NCI-H146 treated with DMSO at 0.1 percent for 48 hours (cell line): Measurements from ENCODE around the gene DNAJB13.

Experiments used
- DNase-seq: peaks from one replicate; lab custom pipeline; 2025; ENCODE audit not compliant: unreplicated experiment; lab: John Stamatoyannopoulos, UW

DNAJB13 gene

DNA sequence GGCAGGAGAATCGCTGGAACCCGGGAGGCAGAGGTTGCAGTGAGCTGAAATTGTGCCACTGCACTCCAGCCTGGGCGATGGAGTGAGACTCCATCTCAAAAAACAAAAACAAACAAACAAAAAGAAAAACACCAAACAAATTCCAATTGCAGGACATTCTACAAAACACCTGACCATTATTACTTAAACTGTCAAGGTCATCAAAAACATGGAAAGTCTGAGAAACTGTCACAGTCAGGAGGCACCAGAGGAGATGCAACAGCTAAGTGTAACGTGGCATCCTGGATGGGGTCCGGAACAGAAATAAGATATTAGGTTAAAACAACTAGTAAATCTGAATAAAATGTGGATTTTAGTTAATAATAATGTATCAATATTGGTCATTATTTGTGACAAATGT lies 914 bp upstream of the DNAJB13 start:
- DNase-seq, result no peak

DNA sequence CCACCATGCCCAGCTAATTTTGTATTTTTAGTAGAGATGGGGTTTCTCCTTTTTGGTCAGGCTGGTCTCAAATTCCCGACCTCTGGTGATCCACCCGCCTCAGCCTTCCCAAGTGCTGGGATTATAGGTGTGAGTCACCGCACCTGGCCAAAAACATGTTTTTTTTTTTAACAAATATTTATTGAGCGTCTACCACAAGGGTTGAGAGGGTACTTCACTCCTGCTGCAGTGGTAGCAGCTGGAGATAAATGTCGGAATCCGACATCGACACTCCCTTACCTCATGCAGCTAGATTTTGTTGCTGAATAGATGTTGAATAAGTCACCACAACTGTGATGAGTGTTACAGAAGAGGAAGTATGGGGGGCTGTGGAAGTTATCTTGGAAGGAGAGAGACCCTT lies 971 bp downstream of the DNAJB13 start:
- DNase-seq, result no peak

GRCh38 chr11:73956876-73957653 lies 6.2 kb downstream of the DNAJB13 start:
- DNase-seq, result no peak

- DNase-seq, result no peak
These were observed 7.0 kb downstream of the DNAJB13 start for GRCh38 chr11:73957654-73958361.

DNA sequence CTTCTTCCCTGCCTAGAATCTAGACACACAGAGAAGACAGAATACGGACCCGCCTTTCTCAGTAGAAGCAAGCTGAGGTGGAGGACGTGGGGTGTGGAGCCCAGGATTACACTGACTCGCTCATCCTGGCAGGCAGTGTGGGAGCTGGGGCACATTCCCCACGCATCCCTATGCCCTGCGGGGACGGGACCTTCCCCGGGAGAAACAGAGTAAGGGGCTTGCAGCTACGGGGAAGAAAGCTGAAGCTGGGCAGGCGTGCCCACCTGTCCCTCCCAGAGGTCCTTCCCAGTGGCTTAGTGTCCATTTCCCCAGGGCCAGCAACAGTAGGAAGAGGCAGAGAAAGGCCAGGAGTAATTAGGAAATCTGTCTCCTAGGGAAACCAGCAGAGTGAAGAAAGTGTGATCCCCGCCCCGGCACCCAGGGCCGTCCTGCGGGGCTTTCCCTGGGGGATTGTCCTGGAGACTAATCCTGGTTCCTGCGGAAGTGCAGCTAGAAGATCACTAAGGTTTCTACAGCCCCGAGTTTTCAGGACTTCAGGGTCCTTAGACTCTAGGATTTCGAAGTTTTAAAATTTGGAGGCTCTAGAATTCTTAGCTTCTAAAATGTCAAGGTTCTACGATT lies 7.8 kb downstream of the DNAJB13 start:
- DNase-seq, result no peak

GRCh38 chr11:73961321-73961720 lies 10.5 kb downstream of the DNAJB13 start:
- no peak for DNase-seq

GRCh38 chr11:73962101-73962705 lies 11.4 kb downstream of the DNAJB13 start:
- DNase-seq, result no peak

GRCh38 chr11:73963861-73964260 lies 13.0 kb downstream of the DNAJB13 start:
- no peak for DNase-seq

- DNase-seq, result no peak
These were observed 14.4 kb downstream of the DNAJB13 start for GRCh38 chr11:73965076-73965763.

- DNase-seq, result no peak
These were observed 14.9 kb downstream of the DNAJB13 start for GRCh38 chr11:73965764-73966121.

- DNase-seq, result no peak
These were observed 17.6 kb downstream of the DNAJB13 start for GRCh38 chr11:73968356-73968966.

DNA sequence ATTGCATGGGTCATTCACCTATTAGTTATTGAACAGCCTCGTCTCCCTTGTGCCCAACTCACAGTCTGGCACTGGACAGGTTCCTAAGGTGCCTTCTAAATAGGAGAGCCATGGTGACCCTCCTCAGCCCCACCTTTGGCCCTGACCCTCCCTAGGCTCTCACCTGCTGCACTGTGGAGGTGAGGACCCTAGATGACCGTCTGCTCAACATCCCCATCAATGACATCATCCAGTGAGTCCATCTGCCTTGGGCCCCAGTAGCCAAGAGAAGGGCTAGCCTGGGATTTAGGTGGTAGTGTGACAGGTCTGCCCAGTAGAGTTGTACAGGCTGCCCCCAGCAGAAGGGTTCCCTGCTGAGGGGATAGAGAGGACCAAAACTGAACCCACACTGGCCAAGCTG lies 18.3 kb downstream of the DNAJB13 start:
- DNase-seq, result no peak

GRCh38 chr11:73969991-73970800 lies 19.4 kb downstream of the DNAJB13 start:
- no peak for DNase-seq

GRCh38 chr11:73971175-73971719 lies 20.4 kb downstream of the DNAJB13 start:
- no peak for DNase-seq

DNA sequence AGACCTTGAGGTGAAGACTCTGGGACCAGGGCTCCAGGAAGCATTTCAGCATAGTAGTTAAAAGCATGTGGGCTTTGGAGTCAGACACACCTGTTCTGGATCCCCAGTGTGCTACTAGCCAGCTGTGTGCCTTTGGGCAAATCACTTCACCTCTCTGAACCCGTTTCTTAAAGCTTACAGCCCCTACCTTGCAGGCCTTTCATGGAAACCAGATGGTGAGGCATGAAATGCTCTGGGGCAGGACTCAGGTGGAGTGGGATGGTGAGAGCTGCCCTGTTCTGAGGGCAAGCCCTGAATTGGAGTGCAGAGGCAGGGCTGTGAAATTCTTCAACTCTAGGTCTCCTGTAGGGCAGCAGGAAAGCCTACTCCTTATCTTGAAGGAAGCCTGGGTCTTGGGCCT lies 21.4 kb downstream of the DNAJB13 start:
- DNase-seq, result no peak

DNA sequence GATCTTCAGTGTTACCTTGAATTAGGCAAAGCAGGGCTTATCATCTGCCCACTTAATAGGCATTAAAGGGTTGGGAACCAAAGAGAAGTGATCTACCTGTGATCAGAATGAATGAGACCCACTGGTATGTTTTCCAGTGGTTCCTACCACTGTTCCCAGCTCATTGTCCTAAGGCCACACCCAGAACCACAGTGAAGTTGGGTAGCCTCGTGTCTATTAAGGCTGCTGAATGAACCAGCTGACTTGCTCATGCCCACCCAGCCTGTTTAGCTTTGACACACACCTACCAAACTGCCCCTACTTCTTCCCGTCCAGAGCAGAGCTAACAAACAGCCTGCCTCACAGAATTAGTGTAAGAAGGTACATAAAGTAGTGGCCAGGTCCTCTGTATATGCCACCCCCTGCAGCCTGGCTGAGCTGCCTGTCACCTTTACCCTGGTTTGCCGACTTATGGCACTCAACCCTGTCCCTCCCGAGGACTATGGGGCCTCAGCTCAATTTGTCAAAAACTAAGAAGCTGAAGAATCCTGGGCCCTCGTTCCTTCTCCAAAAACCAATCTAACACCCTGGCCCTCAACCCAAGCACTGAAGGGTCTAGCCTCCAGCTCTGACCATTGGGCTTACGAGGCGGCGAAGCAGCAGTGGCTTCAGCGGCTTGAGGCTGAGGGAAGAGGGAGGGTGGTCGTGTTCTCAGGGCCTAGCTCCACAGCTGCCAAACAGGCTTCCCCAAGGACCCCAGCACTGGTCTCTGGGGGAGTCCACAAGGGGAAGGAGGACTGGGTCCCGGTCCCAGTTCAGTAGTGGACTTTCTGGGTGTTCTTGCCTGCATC lies 22.0 kb downstream of the DNAJB13 start:
- DNase-seq, result no peak

DNA sequence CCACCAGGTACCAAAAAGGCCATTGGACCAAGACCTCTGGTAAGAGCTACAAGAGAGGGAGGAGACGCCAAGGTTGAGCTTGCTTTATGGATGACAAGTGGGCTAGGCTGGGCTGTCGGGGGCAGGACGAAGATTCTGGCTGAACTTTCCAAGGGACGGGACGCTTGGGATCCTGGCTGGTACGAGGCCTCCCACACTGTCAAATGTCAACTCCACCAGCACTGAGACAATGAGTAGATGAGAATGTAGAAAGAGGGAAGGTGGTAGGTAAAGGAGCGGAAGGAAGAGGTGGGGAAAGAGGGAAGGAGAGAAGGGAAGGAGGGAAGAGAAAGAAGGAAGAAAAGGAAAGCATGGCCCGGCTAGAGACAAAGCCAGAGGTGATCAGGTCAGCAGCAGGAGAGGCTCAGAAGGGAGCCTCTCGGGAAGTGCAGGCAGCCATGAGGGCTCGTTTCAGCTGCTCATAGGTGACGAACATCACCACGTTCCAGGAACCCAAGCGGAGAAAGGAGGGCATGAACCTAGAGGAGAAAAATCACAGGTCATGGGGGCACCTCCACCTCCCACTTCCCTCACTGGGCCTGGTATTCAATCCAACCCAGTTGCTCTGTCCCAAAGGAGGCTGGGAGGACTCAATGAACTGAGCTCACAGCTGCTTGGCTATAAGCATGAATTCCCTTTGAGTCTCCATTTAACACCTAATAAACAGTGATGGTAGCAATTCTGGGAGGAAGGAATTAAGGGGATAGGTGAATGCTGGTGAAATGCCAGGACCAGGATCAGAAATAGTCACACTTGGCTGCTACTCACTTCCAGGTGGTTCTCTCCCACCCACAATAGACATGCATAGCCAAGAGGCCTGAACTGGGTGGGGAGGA lies 24.0 kb downstream of the DNAJB13 start:
- DNase-seq, result no peak

DNA sequence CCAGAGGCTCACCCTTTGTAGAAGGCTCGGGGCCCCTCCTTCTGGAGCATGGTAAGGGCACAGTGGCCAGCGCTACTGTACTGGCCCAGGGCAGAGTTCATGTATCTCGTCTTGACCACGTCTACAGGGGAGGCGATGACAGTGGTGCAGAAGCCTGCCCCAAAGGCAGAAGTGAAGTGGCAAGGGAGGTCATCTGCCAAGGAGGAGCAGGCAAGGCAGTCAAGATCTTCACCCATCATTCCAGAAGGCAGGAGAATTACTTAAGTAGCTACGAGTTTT lies 24.6 kb downstream of the DNAJB13 start:
- no peak for DNase-seq
